ENCODE measurements around the gene ZDHHC4. TPM values are rescaled to one million over a fixed set of nuclear protein-coding genes. Genes with fewer than 3 reads are reported as not detected.

ZDHHC4 gene
- total and polyA plus RNA-seq, 9 of the 15 experiments (the other 6 are each of a cell fraction or from before 2014, with no cell fraction given), result 33.4 to 106 (median 58.3) TPM

GRCh38 chr7:6577369-6578113 lies at the start of gene ZDHHC4 (continued):
- TF ChIP-seq BHLHE40 (IDR thresholded peaks at IDR 0.05; ENCODE audit: low read length), result peak; percentile 68
- TF ChIP-seq MXI1 (IDR thresholded peaks at IDR 0.05; ENCODE audit: low read depth, low read length), result no peak
- no peak for TF ChIP-seq ZNF408 (CRISPR knock-in tag; IDR thresholded peaks at IDR 0.05; ENCODE audit: low read depth)
- TF ChIP-seq MNT (conservative IDR thresholded peaks at IDR 0.05), result peak; percentile 63 to 82
- TF ChIP-seq STAT6 (CRISPR knock-in tag; IDR thresholded peaks at IDR 0.05), result no peak
- no peak for TF ChIP-seq ZNF212 (CRISPR knock-in tag; IDR thresholded peaks at IDR 0.05)
- TF ChIP-seq ZEB2 (IDR thresholded peaks at IDR 0.05), result no peak
- TF ChIP-seq EWSR1 (IDR thresholded peaks at IDR 0.05; ENCODE audit: borderline replicate concordance, low read depth, partially characterized antibody), result no peak
- no peak for TF ChIP-seq ZNF277 (CRISPR knock-in tag; IDR thresholded peaks at IDR 0.05; ENCODE audit: borderline replicate concordance)
- peak; percentile 82; the same call in 1 of the 2 replicates for TF ChIP-seq MTA3 (IDR thresholded peaks at IDR 0.05; ENCODE audit: borderline replicate concordance)
- TF ChIP-seq CBX1 (IDR thresholded peaks at IDR 0.05; ENCODE audit: low read depth), result peak; percentile 77; the same call in 1 of the 2 replicates
- TF ChIP-seq KLF10 (CRISPR knock-in tag; IDR thresholded peaks at IDR 0.05), result no peak
- no peak for TF ChIP-seq E2F1 (CRISPR knock-in tag; IDR thresholded peaks at IDR 0.05)
- no peak; the same call in 1 of the 2 replicates for TF ChIP-seq NFIC (IDR thresholded peaks at IDR 0.05)
- 0 out of 2 replicates have a peak, but pooled peaks have one; percentile 34 for TF ChIP-seq GTF2F1 (IDR thresholded peaks at IDR 0.05; ENCODE audit: low read depth, low read length)
- peak; percentile 76 for TF ChIP-seq EGR1 (conservative IDR thresholded peaks at IDR 0.05)
- no peak for TF ChIP-seq RFX1 (IDR thresholded peaks at IDR 0.05)
- peak; percentile 78 for TF ChIP-seq C11orf30 (IDR thresholded peaks at IDR 0.05; ENCODE audit: low read depth)
